SIG-M5 treated with dmso at 0.1 percent for 504 hours (cell line): Measurements from ENCODE around the gene HIPK3.
A peak's percentile ranks its signal among the peaks of the same experiment; 100 is the strongest.
"Not testable (repeated sequence)": the region's sequence is repeated elsewhere in the genome, so short reads cannot be mapped to it uniquely, and the experiment has no call there.

ENCODE experiments used
- DNase-seq: peaks from one replicate; lab custom pipeline; 2025; ENCODE audit not compliant: unreplicated experiment; lab: John Stamatoyannopoulos, UW

HIPK3 gene

DNA sequence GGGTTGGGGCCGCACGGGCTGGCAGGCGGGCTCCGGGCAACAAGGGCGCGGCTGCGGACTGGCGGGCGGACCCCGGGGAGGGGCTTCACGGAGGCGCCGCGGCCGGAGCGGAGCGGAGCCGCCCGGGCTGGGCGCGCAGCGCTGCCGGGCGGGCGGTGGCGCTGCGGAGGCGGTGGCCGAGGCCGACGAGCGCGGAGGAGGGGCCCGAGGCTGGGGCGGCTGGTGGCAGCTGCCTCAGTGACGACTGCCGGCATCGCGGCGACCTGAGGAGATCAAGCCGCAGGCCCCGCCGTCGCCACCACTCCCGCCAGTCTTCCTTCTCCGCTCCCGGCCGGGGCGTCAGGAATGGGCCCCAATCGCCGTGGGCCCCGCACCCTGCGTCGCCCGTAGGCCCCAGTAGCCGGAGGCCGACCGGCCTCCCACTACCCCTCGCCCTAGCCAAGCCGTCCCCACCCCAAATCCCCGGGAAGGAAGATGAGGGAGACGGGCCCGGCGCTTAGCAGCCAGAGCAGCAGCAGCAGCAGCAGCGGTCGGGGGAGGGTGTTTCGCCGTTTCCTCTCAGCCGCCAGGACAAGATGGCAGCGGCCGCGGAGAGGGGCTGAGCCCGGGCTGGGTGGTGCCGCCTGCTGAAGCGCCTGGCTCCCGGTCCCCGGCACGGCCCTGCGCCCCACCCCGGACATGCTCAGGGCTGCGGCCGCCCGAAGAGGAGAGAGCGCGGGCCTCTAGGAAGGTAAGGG is at the start of gene HIPK3:
HIPK3 (plus strand) TSS at position 222 of the 737 bp plus-strand sequence.
- DNase-seq: peak; percentile 71

DNA sequence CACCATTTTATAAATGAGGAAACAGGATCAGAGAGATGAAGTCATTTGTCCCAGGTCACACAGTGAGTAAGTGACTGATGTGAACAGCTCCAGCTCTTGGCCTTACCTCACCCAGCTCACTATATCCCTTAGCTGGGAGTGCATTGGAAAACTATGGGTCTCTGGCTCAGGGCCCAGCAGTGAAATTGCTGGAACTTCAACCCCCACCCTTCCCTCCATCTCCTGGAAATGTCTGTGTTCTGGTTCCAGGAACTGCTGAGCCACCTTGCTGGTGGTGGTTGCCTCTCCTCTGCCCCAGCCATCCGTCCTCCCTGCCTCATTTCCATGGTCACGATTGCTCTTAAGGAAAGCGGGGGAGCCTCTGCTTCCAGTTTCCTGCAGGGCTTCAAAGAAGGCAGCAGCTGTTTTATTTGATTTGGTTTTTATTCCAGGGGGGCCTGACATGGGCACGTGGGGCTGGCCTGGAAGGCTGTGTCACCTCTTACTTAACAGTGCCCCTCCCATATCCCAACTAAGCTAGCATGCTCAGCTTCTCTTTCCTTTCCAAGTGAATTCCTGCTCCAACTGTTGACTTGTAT is 49.7 kb upstream of the HIPK3 start:
- no peak for DNase-seq

DNA sequence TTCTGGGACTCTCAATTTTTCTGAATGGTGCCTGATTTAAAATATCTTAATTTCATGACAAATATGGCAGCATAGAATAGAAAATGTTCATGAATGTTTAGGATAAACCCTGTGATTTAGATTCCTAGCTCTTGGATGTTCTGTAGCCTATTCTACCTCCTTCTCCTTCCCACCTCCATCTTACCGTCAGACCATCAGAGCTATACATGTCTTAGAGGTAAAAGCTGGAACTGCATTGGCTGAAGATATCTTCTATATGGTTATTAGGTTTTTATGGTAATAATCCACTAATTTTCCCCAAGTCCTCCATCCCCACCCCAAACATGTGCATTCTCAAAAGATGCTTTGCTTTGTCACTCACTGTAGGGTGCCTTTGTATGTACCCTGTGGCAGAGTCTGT is 49.0 kb upstream of the HIPK3 start:
- no peak for DNase-seq

DNA sequence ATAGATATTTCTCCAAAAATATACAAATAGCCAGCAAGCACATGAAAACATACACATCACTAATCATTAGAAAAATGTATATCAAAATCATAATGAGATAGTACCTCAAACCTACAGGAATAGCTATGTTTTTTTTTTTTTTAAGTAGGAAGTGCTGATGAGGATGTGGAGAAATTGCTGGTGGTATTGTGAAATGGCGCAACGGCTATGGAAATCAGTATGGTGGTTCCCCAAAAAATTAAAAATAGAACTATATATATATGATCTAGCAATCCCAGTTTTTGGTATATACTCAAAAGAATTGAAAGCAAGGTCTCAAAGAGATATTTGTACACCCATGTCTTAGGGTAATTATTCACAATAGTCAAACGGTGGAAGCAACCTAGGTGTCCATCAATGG is 46.0 kb upstream of the HIPK3 start:
- peak; percentile 81 for DNase-seq

DNA sequence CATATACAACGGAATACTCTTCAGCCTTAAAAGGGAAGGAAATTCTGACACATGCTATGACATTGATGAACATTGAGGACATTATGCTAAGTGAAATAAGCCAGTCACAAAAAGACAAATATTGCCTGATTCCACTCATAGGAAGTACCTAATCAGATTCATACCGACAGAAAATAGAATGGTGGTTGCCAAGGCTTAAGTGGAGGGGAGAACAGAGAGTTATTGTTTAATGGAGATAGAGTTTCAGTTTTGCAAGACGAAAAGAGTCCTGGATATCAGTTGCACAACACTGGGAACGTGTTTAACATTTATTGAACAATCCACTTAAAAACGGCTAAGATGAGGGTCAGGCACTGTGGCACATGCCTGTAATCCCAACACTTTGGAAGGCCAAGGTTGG is 45.6 kb upstream of the HIPK3 start:
- peak; percentile 78 for DNase-seq

DNA sequence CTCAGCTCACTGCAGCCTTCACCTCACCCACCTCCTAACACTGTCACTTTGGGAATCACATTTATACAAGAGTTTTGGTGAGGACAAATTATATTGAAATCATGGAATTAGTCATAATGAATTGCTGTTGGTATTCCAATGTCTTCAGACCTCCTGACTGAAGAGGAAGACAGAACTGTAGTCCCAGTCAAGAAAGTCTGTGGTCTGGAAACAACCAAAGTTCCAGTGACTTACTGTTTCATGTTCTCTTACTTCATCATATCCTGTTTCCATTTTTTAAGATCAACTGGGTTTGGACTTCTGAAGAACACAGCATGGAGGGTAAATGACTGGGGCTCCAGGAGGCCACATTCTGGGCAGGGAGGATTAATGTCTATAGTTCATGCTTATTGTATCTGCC is 43.0 kb upstream of the HIPK3 start:
- DNase-seq: peak; percentile 38

DNA sequence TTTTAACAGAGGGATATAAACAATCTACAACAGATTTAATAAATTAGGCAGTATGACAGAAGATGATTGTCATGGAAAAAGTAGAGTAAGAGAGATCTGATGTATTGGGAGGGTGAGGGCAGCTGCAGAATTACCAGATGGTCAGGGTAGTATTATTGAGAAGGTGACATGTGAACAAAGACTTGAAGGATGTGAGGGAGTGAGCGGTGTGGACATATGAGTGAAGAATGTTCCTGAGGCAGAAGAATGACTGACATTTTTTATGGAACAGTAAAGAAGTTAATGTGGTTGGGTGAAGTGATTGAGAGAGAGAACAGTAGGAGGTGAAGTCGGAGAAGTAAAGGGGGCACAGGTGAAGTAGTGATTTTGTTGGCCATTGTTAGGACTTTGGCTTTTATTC is 42.4 kb upstream of the HIPK3 start:
- no peak for DNase-seq

DNA sequence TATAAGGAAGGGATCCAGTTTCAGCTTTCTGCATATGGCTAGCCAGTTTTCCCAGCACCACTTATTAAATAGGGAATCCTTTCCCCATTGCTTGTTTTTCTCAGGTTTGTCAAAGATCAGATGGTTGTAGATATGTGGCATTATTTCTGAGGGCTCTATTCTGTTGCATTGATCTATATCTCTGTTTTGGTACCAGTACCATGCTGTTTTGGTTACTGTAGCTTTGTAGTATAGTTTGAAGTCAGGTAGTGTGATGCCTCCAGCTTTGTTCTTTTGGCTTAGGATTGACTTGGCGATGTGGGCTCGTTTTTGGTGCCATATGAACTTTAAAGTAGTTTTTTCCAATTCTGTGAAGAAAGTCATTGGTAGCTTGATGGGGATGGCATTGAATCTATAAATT is 40.5 kb upstream of the HIPK3 start:
- DNase-seq: not testable (repeated sequence)

DNA sequence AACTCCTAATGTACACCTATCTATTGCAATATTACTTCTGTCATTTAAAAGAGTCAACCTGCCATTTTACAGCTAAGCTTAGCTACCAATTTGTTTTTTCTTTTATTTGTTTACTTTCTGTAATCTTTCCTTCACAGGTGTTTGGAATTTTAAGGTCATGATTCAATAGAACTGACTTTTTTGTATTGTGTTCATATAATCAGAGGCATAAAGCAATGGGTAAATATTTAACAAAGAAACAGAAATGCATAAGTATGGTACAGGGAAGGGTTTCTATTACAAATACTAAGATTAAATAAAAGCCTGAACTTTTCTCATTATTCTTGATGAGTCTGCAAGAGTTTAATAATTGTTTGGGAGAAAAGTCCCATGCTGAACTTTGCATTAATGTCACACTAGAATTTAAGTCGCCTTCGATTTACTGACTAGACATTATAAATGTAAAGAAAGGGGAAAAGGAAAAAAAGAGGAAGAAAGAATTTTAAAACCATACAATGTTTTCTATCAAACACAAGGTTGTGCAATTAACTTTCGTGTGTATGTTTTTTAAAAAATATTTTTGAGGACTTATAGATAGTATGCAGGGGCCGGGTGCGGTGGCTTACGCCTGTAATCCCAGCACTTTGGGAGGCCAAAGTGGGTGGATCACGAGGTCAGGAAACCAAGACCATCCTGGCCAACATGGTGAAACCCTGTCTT is 35.0 kb upstream of the HIPK3 start:
- peak; percentile 55 for DNase-seq

DNA sequence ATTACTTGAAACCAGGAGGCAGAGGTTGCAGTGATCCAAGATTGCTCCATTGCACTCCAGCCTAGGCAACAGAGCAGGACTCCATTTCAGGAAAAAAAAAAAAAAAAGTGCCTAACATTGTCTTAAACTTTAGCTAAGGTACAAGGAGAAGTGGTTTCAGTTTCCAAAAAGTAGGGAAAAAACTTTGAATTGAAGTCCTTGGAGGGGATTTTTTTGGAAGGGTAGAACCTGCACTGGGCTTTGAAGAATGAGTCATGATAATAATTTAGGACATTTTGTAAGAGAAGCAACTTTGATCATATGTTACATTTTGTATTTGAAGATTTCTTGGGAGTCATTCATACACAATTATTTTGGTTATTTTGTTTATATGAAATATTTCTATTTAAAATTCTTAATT is 31.8 kb upstream of the HIPK3 start:
- DNase-seq: no peak

DNA sequence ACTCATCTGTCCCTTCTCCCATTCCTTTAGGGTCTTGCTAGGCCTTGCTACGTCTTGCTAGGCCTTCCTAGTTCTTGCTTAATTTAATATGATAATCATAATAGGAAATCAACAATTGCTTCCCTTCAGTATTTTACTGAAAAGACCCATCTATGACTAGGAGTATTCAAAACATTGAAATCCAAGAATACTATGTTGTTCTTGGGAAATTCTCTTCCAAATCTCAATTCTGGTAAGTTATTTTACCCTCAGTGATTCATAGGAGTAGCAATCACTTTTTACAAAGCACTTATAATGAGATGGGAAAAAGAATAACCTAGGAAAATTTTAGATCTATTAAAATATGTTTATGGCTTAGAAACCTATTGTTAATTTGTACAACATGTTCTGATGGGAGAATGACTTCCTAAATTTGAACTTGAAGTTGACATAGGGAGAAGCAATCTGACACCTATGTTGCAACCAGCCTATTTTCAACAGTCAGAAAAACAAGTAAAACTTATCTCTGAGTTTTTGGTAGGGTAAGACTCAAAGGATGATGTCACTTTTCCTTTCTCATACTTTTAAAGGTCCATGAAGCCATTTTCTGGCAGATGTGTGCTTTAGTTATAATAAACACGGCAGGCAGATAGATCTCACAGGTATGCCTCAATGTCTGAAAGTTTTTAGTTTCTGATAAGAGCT is 29.5 kb upstream of the HIPK3 start:
- peak; percentile 73 for DNase-seq

DNA sequence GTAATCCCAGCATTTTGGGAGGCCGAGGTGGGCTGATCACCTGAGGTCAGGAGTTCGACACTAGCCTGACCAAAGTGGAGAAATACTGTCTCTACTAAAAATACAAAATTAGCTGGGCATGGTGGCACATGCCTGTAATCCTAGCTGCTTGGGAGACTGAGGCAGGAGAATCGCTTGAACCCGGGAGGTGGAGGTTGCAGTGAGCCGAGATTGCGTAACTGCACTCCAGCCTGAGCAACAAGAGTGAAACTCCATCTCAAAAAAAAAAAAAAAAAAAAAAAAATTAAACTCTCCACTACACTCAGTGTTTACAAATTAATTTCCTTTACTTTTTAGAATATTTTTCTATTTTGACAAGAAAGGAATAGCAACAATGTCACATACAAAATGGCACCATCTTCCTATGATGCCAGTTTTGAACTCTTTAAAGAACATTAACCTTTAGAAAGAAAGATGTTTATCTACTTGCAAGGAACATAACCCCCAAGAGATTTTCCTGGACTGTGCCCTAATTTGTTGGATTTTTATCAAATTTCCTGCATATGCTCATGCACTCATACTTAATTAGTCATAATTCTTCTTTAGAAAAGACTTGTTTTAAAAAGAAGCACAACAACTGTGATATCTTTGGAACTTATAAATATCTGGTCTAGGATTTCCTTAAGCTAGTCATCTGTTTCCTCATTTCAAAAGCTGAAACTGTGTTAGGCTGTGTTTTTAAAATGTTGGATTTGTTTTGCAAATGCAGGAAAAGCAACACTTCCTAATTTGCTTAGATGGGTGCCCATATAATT is 22.6 kb upstream of the HIPK3 start:
- DNase-seq: no peak

DNA sequence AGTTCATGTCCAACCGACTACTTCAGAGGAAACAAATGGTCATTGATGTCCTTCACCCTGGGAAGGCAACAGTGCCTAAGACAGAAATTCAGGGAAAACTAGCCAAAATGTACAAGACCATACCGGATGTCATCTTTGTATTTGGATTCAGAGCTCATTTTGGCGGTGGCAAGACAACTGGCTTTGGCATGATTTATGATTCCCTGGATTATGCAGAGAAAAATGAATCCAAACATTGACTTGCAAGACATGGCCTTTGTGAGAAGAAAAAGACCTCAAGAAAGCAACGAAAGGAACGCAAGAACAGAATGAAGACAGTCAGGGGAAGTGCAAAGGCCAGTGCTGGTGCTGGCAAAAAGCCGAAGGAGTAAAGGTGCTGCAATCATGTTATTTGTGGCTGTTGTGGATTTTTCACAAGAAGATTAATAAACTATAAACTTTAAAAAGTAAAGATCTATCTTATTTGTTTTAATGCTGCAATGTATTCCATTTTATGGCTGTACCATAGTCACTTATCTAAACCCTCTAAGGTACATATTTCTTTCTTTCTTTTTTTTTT is 20.1 kb upstream of the HIPK3 start:
- no peak for DNase-seq

DNA sequence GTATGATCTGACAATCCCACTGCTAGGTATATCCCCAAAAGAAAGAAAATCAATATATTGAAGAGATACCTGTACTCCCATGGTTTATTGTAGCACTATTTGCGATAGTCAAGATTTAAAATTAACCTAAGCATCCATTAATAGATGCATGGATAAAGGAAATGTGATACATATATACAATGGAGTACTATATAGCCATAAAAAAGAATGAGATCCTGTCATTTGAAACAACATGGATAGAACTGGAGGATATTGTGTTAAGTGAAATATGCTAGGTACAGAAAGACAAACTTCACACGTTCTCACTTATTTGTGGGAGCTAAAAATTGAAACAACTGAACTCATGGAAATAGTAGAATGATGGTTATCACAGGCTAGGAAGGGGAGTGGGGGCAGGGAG is 14.6 kb upstream of the HIPK3 start:
- no peak for DNase-seq

DNA sequence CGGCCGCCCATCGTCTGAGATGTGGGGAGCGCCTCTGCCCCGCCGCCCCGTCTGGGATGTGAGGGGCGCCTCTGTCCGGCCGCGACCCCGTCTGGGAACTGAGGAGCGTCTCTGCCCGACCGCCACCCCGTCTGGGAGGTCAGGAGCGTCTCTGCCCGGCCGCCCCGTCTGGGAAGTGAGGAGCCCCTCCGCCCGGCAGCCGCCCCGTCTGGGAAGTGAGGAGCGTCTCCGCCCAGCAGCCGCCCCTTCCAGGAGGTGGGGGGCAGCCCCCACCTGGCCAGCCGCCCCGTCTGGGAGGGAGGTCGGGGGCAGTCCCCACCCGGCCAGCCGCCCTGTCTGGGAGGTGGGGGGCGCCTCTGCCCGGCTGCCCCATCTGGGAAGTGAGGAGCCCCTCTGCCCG is 13.5 kb upstream of the HIPK3 start:
- DNase-seq: not testable (repeated sequence)

DNA sequence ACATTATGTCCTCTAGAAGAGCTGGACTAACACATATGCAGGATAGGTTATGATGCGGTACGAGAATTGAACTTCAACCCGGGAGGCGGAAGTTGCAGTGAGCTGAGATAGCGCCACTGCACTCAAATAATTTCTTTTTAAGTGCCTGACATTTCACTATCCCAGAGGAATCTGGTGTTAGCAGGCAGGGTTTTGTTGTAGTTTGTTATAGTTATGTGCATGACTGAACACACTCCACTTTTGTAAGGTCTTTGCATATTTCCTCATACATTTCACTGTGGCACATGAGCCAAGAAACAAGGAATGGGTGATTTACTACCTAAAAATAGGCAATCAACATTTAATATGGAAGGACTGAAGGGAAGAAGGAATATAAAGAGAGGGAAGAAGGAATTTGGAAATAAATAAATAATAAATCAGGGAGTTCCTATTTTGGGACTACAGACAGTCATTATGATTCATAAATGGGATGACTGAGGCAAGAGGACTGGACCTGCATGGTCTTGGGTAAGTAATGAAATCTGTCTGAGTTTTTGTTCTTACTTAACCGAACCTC is 8.7 kb upstream of the HIPK3 start:
- DNase-seq: no peak

DNA sequence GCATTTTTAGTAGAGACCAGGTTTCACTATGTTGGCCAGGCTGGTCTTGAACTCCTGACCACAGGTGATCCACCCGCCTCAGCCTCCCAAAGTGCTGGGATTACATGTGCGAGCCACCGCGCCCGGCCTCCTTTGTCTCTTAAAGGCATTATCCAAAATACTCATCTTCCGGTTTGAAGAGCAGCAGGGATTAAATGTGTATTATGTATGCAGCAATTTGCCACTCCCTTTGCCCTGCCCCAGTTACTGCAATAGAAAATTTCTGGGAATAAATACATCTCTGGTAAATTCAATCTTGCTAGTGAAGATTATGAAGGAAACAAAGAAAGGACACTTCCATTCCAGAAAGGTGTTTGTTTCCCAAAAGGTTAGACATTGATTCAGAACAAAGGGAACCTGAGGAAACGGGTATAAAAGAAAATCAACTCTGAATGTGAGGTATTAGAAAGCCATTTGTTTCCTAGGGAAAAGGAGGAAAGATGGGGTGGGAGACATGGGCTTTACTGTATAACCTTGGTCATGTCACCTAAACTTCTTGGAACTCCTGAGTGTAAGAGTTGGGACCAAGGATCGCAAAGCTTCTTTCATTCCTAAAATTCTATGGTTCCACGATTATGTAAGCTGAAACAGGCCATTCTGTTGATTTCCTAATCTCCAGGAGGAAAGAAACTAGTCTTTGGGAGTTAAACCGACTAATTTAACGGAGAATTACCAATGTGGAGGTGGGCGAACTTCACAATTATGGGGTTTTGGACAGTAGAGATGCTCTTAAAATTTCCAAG is 959 bp upstream of the HIPK3 start:
- no peak for DNase-seq

DNA sequence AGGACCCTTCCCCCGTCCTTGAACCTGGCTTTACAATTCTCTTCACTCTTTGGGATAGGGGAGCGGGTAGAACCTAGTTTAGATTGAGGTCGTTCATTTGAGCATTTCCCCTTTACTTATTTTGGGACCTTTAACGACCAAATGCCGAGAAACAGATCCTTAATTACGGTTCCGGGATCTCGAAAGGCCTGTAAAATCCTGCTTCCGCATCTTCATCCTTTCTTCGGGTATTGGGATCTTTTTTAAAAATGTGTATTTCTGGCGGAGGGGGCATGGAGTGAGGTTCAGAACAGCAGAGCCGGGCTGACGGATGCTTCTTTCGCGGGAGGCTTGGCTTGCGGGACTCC is 395 bp upstream of the HIPK3 start:
- DNase-seq: no peak

DNA sequence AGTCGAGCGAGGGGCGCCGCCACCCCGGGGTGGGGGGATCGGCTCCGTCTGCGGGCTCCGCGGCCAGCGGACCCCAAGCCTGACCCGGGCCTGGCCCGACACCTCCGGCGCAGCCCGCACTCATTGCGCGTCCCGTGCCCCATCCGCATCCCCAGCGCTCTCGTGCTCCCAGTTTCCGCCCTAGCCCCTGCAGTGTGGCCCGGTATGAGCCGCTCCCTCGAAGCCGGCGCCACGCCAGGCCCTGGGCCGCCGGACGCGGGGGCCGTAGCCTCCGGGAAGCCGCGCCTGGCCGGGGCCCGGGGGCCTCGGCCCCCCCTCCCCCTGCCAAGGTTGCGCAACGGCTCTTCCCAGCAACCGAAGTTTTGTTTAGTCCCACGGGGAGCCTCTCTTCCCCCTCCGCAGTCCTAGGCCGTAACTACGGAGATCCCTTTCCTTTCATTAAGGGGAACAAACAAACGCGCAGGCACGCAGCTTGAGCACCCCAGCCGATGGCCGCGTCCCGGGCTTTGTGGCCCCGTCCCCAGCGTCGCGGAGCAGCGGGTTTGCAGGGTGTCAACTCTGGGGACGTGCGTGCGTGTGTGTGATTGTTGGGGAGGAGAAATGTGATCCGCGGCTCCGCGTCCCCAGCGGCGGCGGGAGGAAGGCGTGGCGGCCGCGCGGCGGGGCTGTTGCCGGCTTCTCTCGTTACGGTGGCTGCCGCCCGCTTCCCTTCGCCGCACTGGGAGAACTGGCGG is 883 bp downstream of the HIPK3 start:
- DNase-seq: peak; percentile 91
